Activated T-helper 17 cell treated with anti-CD3 and anti-CD28 coated beads, Interleukin-2, amount 50 U/mL, for 72 hours (primary cell): ENCODE measurements around the gene PLEK. TPM values are rescaled to one million over a fixed set of nuclear protein-coding genes. Genes with fewer than 3 reads are reported as not detected.
"Not testable (repeated sequence)": the region's sequence is repeated elsewhere in the genome, so short reads cannot be mapped to it uniquely, and the experiment has no call there.

Source experiments
- ATAC-seq: fragments of 150-1000 bp; cut with Tn5 transposase; replicated peaks from 2 replicates; pipeline ENCODE4 v1.10.0; 2021; ENCODE audit warnings: mild to moderate bottlenecking, moderate library complexity
- H3K27ac Mint-ChIP-seq: one replicate; pipeline ENCODE4 v1.8.0; 2022; ENCODE audit warnings: mixed read lengths
- H3K27me3 Mint-ChIP-seq: one replicate; pipeline ENCODE4 v1.8.0; 2022; ENCODE audit warnings: mixed read lengths
- H3K36me3 Mint-ChIP-seq: one replicate; pipeline ENCODE4 v1.8.0; 2022; ENCODE audit warnings: low read depth, mild to moderate bottlenecking, mixed read lengths
- H3K4me1 Mint-ChIP-seq: one replicate; pipeline ENCODE4 v1.8.0; 2022; ENCODE audit warnings: mixed read lengths
- H3K4me3 Mint-ChIP-seq: one replicate; pipeline ENCODE4 v1.8.0; 2022; ENCODE audit warnings: mild to moderate bottlenecking, mixed read lengths
- H3K9me3 Mint-ChIP-seq: one replicate; pipeline ENCODE4 v1.8.0; 2022; ENCODE audit warnings: mixed read lengths
- total RNA-seq, 2 donors: library from RNA; stranded (reverse); gene quantifications; one replicate each; pipeline ENCODE4 v1.2.3, GENCODE V29; 2022

The PLEK gene
- total RNA-seq, 2 donors from 2014 or later, result 1.0 to 2.7 TPM

GRCh38 chr2:68426848-68427579 lies 61.9 kb downstream of the PLEK start:
- no peaks in the 10 kb centered on the region for H3K27me3 Mint-ChIP-seq
- no peak for ATAC-seq

GRCh38 chr2:68428126-68428525 lies 63.0 kb downstream of the PLEK start:
- Mint-ChIP-seq H3K36me3 (no peaks in the 10 kb centered on the region), H3K4me3 (no peak overlapping the region), H3K9me3 (no peaks in the 10 kb centered on the region), H3K27ac (no peak overlapping the region), H3K4me1 (peaks cover 5% of the 10 kb centered on the region), H3K27me3 (no peaks in the 10 kb centered on the region)
- no peak for ATAC-seq

More at GRCh38 chr2:68426848-68427579, 61.9 kb downstream of the PLEK start:
- Mint-ChIP-seq H3K36me3 (no peaks in the 10 kb centered on the region), H3K4me1 (peaks cover 6% of the 10 kb centered on the region), H3K4me3 (peak overlapping the region; percentile 38), H3K9me3 (no peaks in the 10 kb centered on the region), H3K27ac (peak overlapping the region; percentile 50)

GRCh38 chr2:68428746-68429145 lies 63.7 kb downstream of the PLEK start:
- H3K27ac Mint-ChIP-seq, result no peak overlapping the region
- peaks cover 5% of the 10 kb centered on the region for H3K4me1 Mint-ChIP-seq
- no peak overlapping the region for H3K4me3 Mint-ChIP-seq
- no peaks in the 10 kb centered on the region for H3K27me3 Mint-ChIP-seq
- ATAC-seq, result no peak
- no peaks in the 10 kb centered on the region for H3K36me3 Mint-ChIP-seq
- no peaks in the 10 kb centered on the region for H3K9me3 Mint-ChIP-seq

GRCh38 chr2:68429311-68429826 lies 64.3 kb downstream of the PLEK start:
- no peaks in the 10 kb centered on the region for H3K27me3 Mint-ChIP-seq
- ATAC-seq, result no peak
- no peaks in the 10 kb centered on the region for H3K9me3 Mint-ChIP-seq
- H3K4me1 Mint-ChIP-seq, result peaks cover 5% of the 10 kb centered on the region
- H3K36me3 Mint-ChIP-seq, result no peaks in the 10 kb centered on the region
- H3K4me3 Mint-ChIP-seq, result no peak overlapping the region
- H3K27ac Mint-ChIP-seq, result no peak overlapping the region

- Mint-ChIP-seq H3K36me3 (no peaks in the 10 kb centered on the region), H3K4me3 (no peak overlapping the region), H3K27me3 (no peaks in the 10 kb centered on the region), H3K9me3 (no peaks in the 10 kb centered on the region), H3K4me1 (peaks cover 10% of the 10 kb centered on the region), H3K27ac (no peak overlapping the region)
- no peak for ATAC-seq
Observed at GRCh38 chr2:68431316-68431972, 66.4 kb downstream of the PLEK start.

- ATAC-seq, result no peak
- no peak overlapping the region for H3K27ac Mint-ChIP-seq
Observed at GRCh38 chr2:68432696-68433658, 67.9 kb downstream of the PLEK start.

GRCh38 chr2:68434981-68435380 lies 69.9 kb downstream of the PLEK start:
- H3K4me3 Mint-ChIP-seq, result no peak overlapping the region
- no peaks in the 10 kb centered on the region for H3K36me3 Mint-ChIP-seq
- H3K9me3 Mint-ChIP-seq, result no peaks in the 10 kb centered on the region
- peaks cover 9% of the 10 kb centered on the region for H3K4me1 Mint-ChIP-seq
- no peak for ATAC-seq
- H3K27ac Mint-ChIP-seq, result no peak overlapping the region
- peaks cover 3% of the 10 kb centered on the region for H3K27me3 Mint-ChIP-seq

More at GRCh38 chr2:68432696-68433658, 67.9 kb downstream of the PLEK start:
- Mint-ChIP-seq H3K9me3 (no peaks in the 10 kb centered on the region), H3K4me3 (no peak overlapping the region), H3K4me1 (peaks cover 5% of the 10 kb centered on the region), H3K27me3 (no peaks in the 10 kb centered on the region), H3K36me3 (no peaks in the 10 kb centered on the region)

GRCh38 chr2:68435615-68436014 lies 70.5 kb downstream of the PLEK start:
- Mint-ChIP-seq H3K27me3 (peaks cover 3% of the 10 kb centered on the region), H3K4me3 (no peak overlapping the region), H3K4me1 (peaks cover 13% of the 10 kb centered on the region), H3K36me3 (no peaks in the 10 kb centered on the region), H3K9me3 (no peaks in the 10 kb centered on the region), H3K27ac (no peak overlapping the region)
- no peak for ATAC-seq

GRCh38 chr2:68436270-68436669 lies 71.2 kb downstream of the PLEK start:
- H3K27ac Mint-ChIP-seq, result no peak overlapping the region
- H3K9me3 Mint-ChIP-seq, result no peaks in the 10 kb centered on the region
- no peaks in the 10 kb centered on the region for H3K36me3 Mint-ChIP-seq
- H3K4me1 Mint-ChIP-seq, result peaks cover 15% of the 10 kb centered on the region
- H3K27me3 Mint-ChIP-seq, result peaks cover 3% of the 10 kb centered on the region
- no peak overlapping the region for H3K4me3 Mint-ChIP-seq
- no peak for ATAC-seq

- ATAC-seq, result no peak
- no peak overlapping the region for H3K4me3 Mint-ChIP-seq
- H3K27ac Mint-ChIP-seq, result no peak overlapping the region
- no peaks in the 10 kb centered on the region for H3K36me3 Mint-ChIP-seq
- no peaks in the 10 kb centered on the region for H3K9me3 Mint-ChIP-seq
- H3K27me3 Mint-ChIP-seq, result peaks cover 3% of the 10 kb centered on the region
- peaks cover 20% of the 10 kb centered on the region for H3K4me1 Mint-ChIP-seq
Observed at GRCh38 chr2:68438455-68439303, 73.6 kb downstream of the PLEK start.

- no peaks in the 10 kb centered on the region for H3K9me3 Mint-ChIP-seq
- H3K27me3 Mint-ChIP-seq, result peaks cover 3% of the 10 kb centered on the region
- peak; percentile 97 for ATAC-seq
- no peaks in the 10 kb centered on the region for H3K36me3 Mint-ChIP-seq
- H3K4me3 Mint-ChIP-seq, result peak overlapping the region; percentile 48
- peaks cover 15% of the 10 kb centered on the region for H3K4me1 Mint-ChIP-seq
- H3K27ac Mint-ChIP-seq, result peak overlapping the region; percentile 43
Observed at GRCh38 chr2:68441179-68441993, 76.3 kb downstream of the PLEK start.

- Mint-ChIP-seq H3K36me3 (no peaks in the 10 kb centered on the region), H3K4me3 (no peak overlapping the region), H3K4me1 (peaks cover 15% of the 10 kb centered on the region), H3K9me3 (peaks cover 1% of the 10 kb centered on the region), H3K27me3 (peaks cover 3% of the 10 kb centered on the region), H3K27ac (no peak overlapping the region)
- ATAC-seq, result no peak
Observed at GRCh38 chr2:68441994-68442322, 76.9 kb downstream of the PLEK start.

GRCh38 chr2:68446425-68446824 lies 81.3 kb downstream of the PLEK start:
- H3K27ac Mint-ChIP-seq, H3K36me3 Mint-ChIP-seq, ATAC-seq, H3K9me3 Mint-ChIP-seq, H3K4me3 Mint-ChIP-seq, H3K4me1 Mint-ChIP-seq, H3K27me3 Mint-ChIP-seq: not testable (repeated sequence)
